22Rv1 (cell line): Measurements from ENCODE around the gene RNU6-7.

Experiments used
- CTCF ChIP-seq: fragments of 450-650 bp; IDR thresholded peaks from 2 replicates; pipeline ENCODE4 v1.5.1; 2017; ENCODE audit warnings: mild to moderate bottlenecking
- ZFX ChIP-seq: fragments of 450-650 bp; IDR thresholded peaks from 2 replicates; pipeline ENCODE4 v1.6.1; 2017; ENCODE audit warnings: antibody characterized with exemption, borderline replicate concordance

GRCh38 chr14:32226056-32226455, 24.2 kb downstream of the RNU6-7 start:
- TF ChIP-seq CTCF = no peak
- TF ChIP-seq ZFX = no peak
